ENCODE measurements around the gene CLTC.

CLTC gene

GRCh38 chr17:59683283-59683682 is 63.6 kb downstream of the CLTC start:
- no peak for DNase-seq (ENCODE audit: low read depth in 2 of 2)

- no peak for DNase-seq (ENCODE audit: low read depth in 2 of 2)
Measured at GRCh38 chr17:59684967-59685366, 65.3 kb downstream of the CLTC start.

- no peak for DNase-seq (ENCODE audit: low read depth in 2 of 2)
Measured at GRCh38 chr17:59688008-59688407, 68.3 kb downstream of the CLTC start.

GRCh38 chr17:59688496-59688895 is 68.8 kb downstream of the CLTC start:
- DNase-seq (ENCODE audit: low read depth in 2 of 2) = no peak

GRCh38 chr17:59693582-59693981 is 73.9 kb downstream of the CLTC start:
- DNase-seq (ENCODE audit: low read depth in 2 of 2) = no peak

GRCh38 chr17:59694344-59694743 is 74.6 kb downstream of the CLTC start:
- no peak for DNase-seq (ENCODE audit: low read depth in 2 of 2)

GRCh38 chr17:59695945-59696681 is 76.4 kb downstream of the CLTC start:
- no peak for DNase-seq (ENCODE audit: low read depth in 2 of 2)

- DNase-seq (ENCODE audit: low read depth in 2 of 2) = no peak
Measured at GRCh38 chr17:59696682-59697277, 77.1 kb downstream of the CLTC start.

GRCh38 chr17:59698143-59698542 is 78.4 kb downstream of the CLTC start:
- no peak for DNase-seq (ENCODE audit: low read depth in 2 of 2)

- no peak for DNase-seq (ENCODE audit: low read depth in 2 of 2)
Measured at GRCh38 chr17:59699218-59699617, 79.5 kb downstream of the CLTC start.

GRCh38 chr17:59699786-59700185 is 80.1 kb downstream of the CLTC start:
- no peak for DNase-seq (ENCODE audit: low read depth in 2 of 2)

- DNase-seq (ENCODE audit: low read depth in 2 of 2) = no peak
Measured at GRCh38 chr17:59702304-59702703, 82.6 kb downstream of the CLTC start.

- peak; percentile 99 for DNase-seq (ENCODE audit: low read depth in 2 of 2)
Measured at GRCh38 chr17:59707149-59707970, 87.7 kb downstream of the CLTC start, which contains the start of the genes PTRH2 and VMP1. Gene PTRH2 (minus strand): TSS chr17:59707430. CDS start chr17:59697978, 9,452 bp downstream. Gene VMP1 (plus strand): TSS chr17:59707654. CDS start chr17:59731447, 23,793 bp downstream.

GRCh38 chr17:59707971-59708430 is 88.3 kb downstream of the CLTC start:
- DNase-seq (ENCODE audit: low read depth in 2 of 2) = no peak

- no peak for DNase-seq (ENCODE audit: low read depth in 2 of 2)
Measured at GRCh38 chr17:59711936-59712335, 92.2 kb downstream of the CLTC start.

GRCh38 chr17:59712862-59713261 is 93.2 kb downstream of the CLTC start:
- DNase-seq (ENCODE audit: low read depth in 2 of 2) = no peak

GRCh38 chr17:59714255-59714654 is 94.6 kb downstream of the CLTC start:
- DNase-seq (ENCODE audit: low read depth in 2 of 2) = no peak

- no peak for DNase-seq (ENCODE audit: low read depth in 2 of 2)
Measured at GRCh38 chr17:59716427-59716826, 96.7 kb downstream of the CLTC start.

GRCh38 chr17:59719526-59719925 is 99.8 kb downstream of the CLTC start:
- DNase-seq (ENCODE audit: low read depth in 2 of 2) = no peak

- no peak for DNase-seq (ENCODE audit: low read depth in 2 of 2)
Measured at GRCh38 chr17:59722623-59723022, 102.9 kb downstream of the CLTC start.

GRCh38 chr17:59723041-59723440 is 103.3 kb downstream of the CLTC start:
- no peak for DNase-seq (ENCODE audit: low read depth in 2 of 2)

- DNase-seq (ENCODE audit: low read depth in 2 of 2) = no peak
Measured at GRCh38 chr17:59723607-59724006, 103.9 kb downstream of the CLTC start.

Data from fibroblast of skin of left quadriceps (primary cell).